IMR-90 (cell line): ENCODE results near the gene PARD3. TPM values are rescaled to one million over a fixed set of nuclear protein-coding genes. Genes with fewer than 3 reads are reported as not detected.

Experiments used
- ATAC-seq: fragments of 200-7000 bp; cut with Tn5 transposase; 2 replicates; pipeline ENCODE4 v1.9.1; 2020; ENCODE audit warnings: low read depth, mild to moderate bottlenecking, moderate library complexity
- BruUV-seq: library from RNA; stranded (reverse); fragments of 400-500 nt; replicated peaks from 2 replicates; lab custom pipeline; 2021; lab: Mats Ljungman, UMichigan
- CTCF ChIA-PET: fragments of 300-600 bp; formaldehyde crosslinking; extraction: SDS; loops from one replicate; lab custom pipeline; 2021; ENCODE audit warnings: antibody characterized with exemption; lab: Yijun Ruan, JAX
- POLR2A ChIA-PET: fragments of 300-600 bp; sonication (Branson Sonifier 250); formaldehyde crosslinking; loops from one replicate; lab custom pipeline; 2022; ENCODE audit warnings: antibody characterized with exemption; ENCODE audit not compliant: unreplicated experiment; lab: Charles Lee
- DNase-seq: peaks from one replicate; pipeline ENCODE4 v3.0.0; 2013
- H2AFZ ChIP-seq: replicated peaks from 2 replicates; pipeline ENCODE3; 2013; ENCODE audit warnings: low read length, mild to moderate bottlenecking; ENCODE audit not compliant: poor library complexity
- H2AK5ac ChIP-seq: 2 replicates; pipeline ENCODE4 v1.6.1; 2013; ENCODE audit warnings: low read depth, low read length, inconsistent platforms
- H2AK9ac ChIP-seq: replicated peaks from 2 replicates; pipeline ENCODE3; 2013; ENCODE audit warnings: mild to moderate bottlenecking, low read depth, low read length, moderate library complexity; ENCODE audit not compliant: poor library complexity
- H2BK120ac ChIP-seq: 2 replicates; pipeline ENCODE4 v1.6.1; 2013; ENCODE audit warnings: low read depth, low read length, inconsistent platforms
- H2BK15ac ChIP-seq: 3 replicates; pipeline ENCODE4 v1.6.1; 2013; ENCODE audit warnings: low read depth, low read length, inconsistent platforms
- H2BK20ac ChIP-seq: 2 replicates; pipeline ENCODE4 v1.6.1; 2013; ENCODE audit warnings: low read depth, mild to moderate bottlenecking, inconsistent platforms, low read length, moderate library complexity
- H2BK5ac ChIP-seq: 2 replicates; pipeline ENCODE4 v1.6.1; 2013; ENCODE audit warnings: mild to moderate bottlenecking, low read depth, low read length, inconsistent platforms; ENCODE audit not compliant: poor library complexity, severe bottlenecking
- H3K14ac ChIP-seq: replicated peaks from 2 replicates; pipeline ENCODE4 v1.6.1; 2013; ENCODE audit warnings: low read depth, low read length, inconsistent platforms
- H3K18ac ChIP-seq: 2 replicates; pipeline ENCODE4 v1.6.1; 2013; ENCODE audit warnings: low read depth, low read length, control low read depth
- H3K23ac ChIP-seq: 2 replicates; pipeline ENCODE4 v1.6.1; 2013; ENCODE audit warnings: low read depth, low read length, inconsistent platforms
- H3K27ac ChIP-seq: 2 replicates; pipeline ENCODE4 v1.5.1; 2013; ENCODE audit warnings: mild to moderate bottlenecking, control low read depth, low read length; ENCODE audit not compliant: insufficient read depth
- H3K27me3 ChIP-seq: 2 replicates; pipeline ENCODE4 v1.6.1; 2013; ENCODE audit warnings: low read length; ENCODE audit not compliant: control insufficient read depth, insufficient read depth
- H3K36me3 ChIP-seq: 2 replicates; pipeline ENCODE4 v1.6.1; 2013; ENCODE audit warnings: low read length, mixed read lengths; ENCODE audit not compliant: control insufficient read depth, insufficient read depth
- H3K4ac ChIP-seq: 2 replicates; pipeline ENCODE4 v1.6.1; 2013; ENCODE audit warnings: low read depth, low read length, inconsistent platforms
- H3K4me1 ChIP-seq: 2 replicates; pipeline ENCODE4 v1.6.1; 2013; ENCODE audit warnings: low read length, mixed read lengths; ENCODE audit not compliant: control insufficient read depth, insufficient read depth
- H3K4me2 ChIP-seq: 2 replicates; pipeline ENCODE4 v1.6.1; 2013; ENCODE audit warnings: low read depth, mild to moderate bottlenecking, control low read depth, low read length, moderate library complexity
- H3K4me3 ChIP-seq: 2 replicates; pipeline ENCODE4 v1.5.1; 2013; ENCODE audit warnings: low read depth, mild to moderate bottlenecking, control low read depth, low read length, moderate library complexity; ENCODE audit not compliant: insufficient read depth
- H3K56ac ChIP-seq: 2 replicates; pipeline ENCODE4 v1.6.1; 2013; ENCODE audit warnings: low read length, inconsistent platforms; ENCODE audit not compliant: insufficient read depth; ENCODE audit errors: extremely low read depth
- H3K79me1 ChIP-seq, 2 experiments: 2 replicates each; pipeline ENCODE4 v1.6.1; 2013; ENCODE audit warnings: low read length in 2 of 2, inconsistent platforms in 1 of 2, low read depth in 1 of 2
- H3K9ac ChIP-seq: 2 replicates; pipeline ENCODE4 v1.6.1; 2013; ENCODE audit warnings: low read depth, low read length, control low read depth
- H3K9me1 ChIP-seq: 2 replicates; pipeline ENCODE4 v1.6.1; 2013; ENCODE audit warnings: low read length, inconsistent platforms; ENCODE audit not compliant: insufficient read depth
- H3K9me3 ChIP-seq: 2 replicates; pipeline ENCODE4 v1.6.1; 2013; ENCODE audit warnings: low read length; ENCODE audit not compliant: control insufficient read depth, insufficient read depth
- H4K20me1 ChIP-seq: 2 replicates; pipeline ENCODE4 v1.6.1; 2013; ENCODE audit warnings: low read length, inconsistent platforms; ENCODE audit not compliant: insufficient read depth
- H4K5ac ChIP-seq: 2 replicates; pipeline ENCODE4 v1.6.1; 2013; ENCODE audit warnings: mild to moderate bottlenecking, low read depth, low read length, control low read depth
- H4K8ac ChIP-seq, 2 experiments: 2 replicates each; pipeline ENCODE4 v1.6.1; 2013; ENCODE audit warnings: low read depth in 2 of 2, low read length in 2 of 2, control low read depth in 1 of 2, inconsistent platforms in 1 of 2
- H4K91ac ChIP-seq: 2 replicates; pipeline ENCODE4 v1.6.1; 2013; ENCODE audit warnings: low read depth, low read length, inconsistent platforms; ENCODE audit not compliant: insufficient read depth
- RAD21 ChIP-seq: IDR thresholded peaks from 2 replicates; pipeline ENCODE4 v1.6.1; 2012; ENCODE audit warnings: low read length, improper control_type of control experiment
- RFX5 ChIP-seq: IDR thresholded peaks from 2 replicates; pipeline ENCODE4 v1.8.0; 2012; ENCODE audit warnings: low read depth, mild to moderate bottlenecking, low read length, moderate library complexity
- SMC3 ChIP-seq: fragments of 150-350 bp; IDR thresholded peaks from 2 replicates; pipeline ENCODE4 v1.6.1; 2016; ENCODE audit warnings: low read depth, mild to moderate bottlenecking, antibody characterized with exemption, low read length, moderate library complexity
- WGBS, 2 experiments: methylation state at CpG; one replicate each; pipeline versions ENCODE4 v1.1.5 to v1.1.7; 2013; ENCODE audit warnings: missing lambda C conversion rate in 2 of 2; ENCODE audit not compliant: insufficient read length in 1 of 2; ENCODE audit errors: extremely low coverage in 2 of 2; 5-methylcytosine and 5-hydroxymethylcytosine counted together
- dilution Hi-C: fragments of 300-500 bp; cut with HindIII; formaldehyde crosslinking; loops from one replicate; pipeline ENCODE4 v1.14.3; 2018; ENCODE audit warnings: low sequenced_read_pairs; ENCODE audit not compliant: unreplicated experiment
- in situ Hi-C: fragments of 300-500 bp; cut with MboI; formaldehyde crosslinking; loops from 3 replicates; pipeline ENCODE4 v1.14.3; 2019; ENCODE audit warnings: low sequenced_read_pairs, inconsistent platforms, mixed read lengths
- intact Hi-C: fragments of 100-400 bp; cut with micrococcal nuclease; formaldehyde crosslinking; loops from 2 replicates; pipeline ENCODE4 v1.10.0; 2022
- polyA plus RNA-seq, 3 experiments: library from polyadenylated mRNA; depleted of rRNA; stranded (reverse); fragments of >200 nt; gene quantifications; 2 replicates each; pipeline ENCODE4 v1.2.3, GENCODE V29; 2012; ENCODE audit warnings: low replicate concordance in 1 of 3
- total RNA-seq: library from RNA; depleted of rRNA; stranded (reverse); fragments of >200 nt; gene quantifications from 2 replicates; pipeline ENCODE4 v1.2.3, GENCODE V29; 2012

The PARD3 gene
- total and polyA plus RNA-seq, 2 of the 4 experiments (the other 2 are of a cell fraction): 14.6 to 37.5 TPM

DNA sequence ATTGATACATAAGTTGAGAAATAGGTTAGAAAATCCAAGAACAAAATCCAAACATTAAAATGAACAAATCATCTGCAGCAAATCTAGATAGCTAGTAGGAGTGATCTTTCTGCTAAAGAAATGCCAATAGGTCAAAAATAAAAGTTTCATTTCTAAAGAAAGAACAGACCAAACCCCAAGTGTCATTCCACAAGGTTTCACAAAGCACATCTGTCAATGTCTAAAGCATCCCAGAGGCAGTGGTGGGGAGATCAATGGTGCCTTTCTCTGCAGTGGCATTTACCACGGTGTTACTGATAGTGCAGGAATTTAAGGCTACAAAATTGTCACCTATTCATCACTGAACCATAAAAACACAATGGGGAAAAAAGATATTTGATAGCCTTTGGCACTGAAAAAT is 147.9 kb downstream of the PARD3 start:
- H4K8ac ChIP-seq: no peak overlapping the region
- no peaks in the 10 kb centered on the region for H3K9me3 ChIP-seq
- DNase-seq: no peak
- peaks cover 6 to 30% of the 10 kb centered on the region in 2 experiments; a peak in 3 of 4 replicates for H3K79me1 ChIP-seq
- no peak overlapping the region for H3K4me3 ChIP-seq
- H2BK120ac ChIP-seq: no peak overlapping the region
- TF ChIP-seq SMC3 (no peak), RFX5 (no peak), RAD21 (no peak)
- peaks cover 6% of the 10 kb centered on the region; the same call in 1 of the 2 replicates for H4K20me1 ChIP-seq
- dilution Hi-C loops: no loop called here
- H3K27ac ChIP-seq: no peak overlapping the region
- no peak overlapping the region for H3K14ac ChIP-seq
- H3K4me1 ChIP-seq: peaks cover 3% of the 10 kb centered on the region; the same call in 1 of the 2 replicates
- H3K36me3 ChIP-seq: no peaks in the 10 kb centered on the region
- H3K27me3 ChIP-seq: no peaks in the 10 kb centered on the region
- no peak overlapping the region for H4K5ac ChIP-seq
- no peak overlapping the region for H2BK15ac ChIP-seq
- no peak overlapping the region for H3K9ac ChIP-seq
- no CpG with 5 or more reads among the region's 1 CpG for WGBS, 2 experiments
- intact Hi-C loops: loop anchor here (2.0 to 10.0 kb wide), 3 partner anchors 58 to 318 kb away; partner anchors contain the start of gene PARD3
- H4K91ac ChIP-seq: no peak overlapping the region
- CTCF ChIA-PET: interaction anchor here (1.4 kb wide), 1 partner anchor 91 kb away, joined by 3 read pairs; no protein-coding TSS in a partner anchor
- in situ Hi-C loops: loop anchor here (25.0 kb wide), 1 partner anchor 345 kb away; no protein-coding TSS in a partner anchor
- H3K4ac ChIP-seq: no peak overlapping the region
- H2BK5ac ChIP-seq: no peak overlapping the region
- H2AK5ac ChIP-seq: no peak overlapping the region
- BruUV-seq: no TSS peak
- H3K18ac ChIP-seq: no peak overlapping the region
- ATAC-seq: no peak
- no peak overlapping the region for H2BK20ac ChIP-seq
- H3K56ac ChIP-seq: no peak overlapping the region
- POLR2A ChIA-PET: no interaction called here
- no peak overlapping the region for H3K4me2 ChIP-seq
- H2AK9ac ChIP-seq: no peak overlapping the region
- H2AFZ ChIP-seq: no peak overlapping the region
- H3K23ac ChIP-seq: no peak overlapping the region
- no peaks in the 10 kb centered on the region for H3K9me1 ChIP-seq
